Right ventricle myocardium superior (tissue), 1 donor: ENCODE measurements around the gene SPRY2. TPM values are rescaled to one million over a fixed set of nuclear protein-coding genes. Genes with fewer than 3 reads are reported as not detected.

Experiments used
- ATAC-seq: fragments of 200-7000 bp; cut with Tn5 transposase; one replicate; pipeline ENCODE4 v1.9.1; 2020; ENCODE audit warnings: mild to moderate bottlenecking; ENCODE audit not compliant: poor library complexity
- DNase-seq: peaks from one replicate; pipeline ENCODE4 v3.0.0-alpha.2; 2020
- intact Hi-C: fragments of 100-400 bp; cut with DNase I; formaldehyde crosslinking; loops from one replicate; pipeline ENCODE4 v1.11.2; 2022
- total RNA-seq: library from RNA; stranded (reverse); fragmentation: NEBNext Ultra II Directional; extraction: Animal tissue kit (Norgen Biotek cat#: 25700); gene quantifications from one replicate; pipeline ENCODE4 v1.2.1, GENCODE V29; 2021
- donor health status: DM: no; HTN: yes; CAD: no; lungs with severe emphysema.

Gene SPRY2
- total RNA-seq, 1 donor from 2014 or later = 35.8 TPM

- DNase-seq = no peak
- intact Hi-C loops = no loop called here
- no peak for ATAC-seq
These were observed 50.3 kb downstream of the SPRY2 start for GRCh38 chr13:80290591-80290990.
